GM12878 (cell line): ENCODE results near the gene ADCYAP1R1. TPM values are rescaled to one million over a fixed set of nuclear protein-coding genes. Genes with fewer than 3 reads are reported as not detected.

Experiments used
- ATAC-seq: fragments of 200-7000 bp; cut with Tn5 transposase; 3 replicates; pipeline ENCODE4 v1.9.1; 2020; ENCODE audit warnings: mild to moderate bottlenecking, moderate library complexity
- BruUV-seq: library from RNA; stranded (reverse); fragments of 400-500 nt; replicated peaks from 2 replicates; lab custom pipeline; 2021; lab: Mats Ljungman, UMichigan
- CTCF ChIA-PET: fragments of 300-600 bp; sonication (Branson Sonifier 250); formaldehyde crosslinking; extraction: SDS; loops from one replicate; lab custom pipeline; 2021; ENCODE audit warnings: inconsistent platforms; lab: Yijun Ruan, JAX
- POLR2A ChIA-PET: fragments of 350-600 bp; formaldehyde crosslinking; extraction: SDS; loops from one replicate; lab custom pipeline; 2021; ENCODE audit warnings: inconsistent platforms; lab: Charles Lee
- RAD21 ChIA-PET: fragments of 300-600 bp; sonication (Branson Sonifier 250); formaldehyde crosslinking; loops from one replicate; lab custom pipeline; 2023; ENCODE audit warnings: antibody characterized with exemption; ENCODE audit not compliant: unreplicated experiment; lab: Charles Lee
- SMC1A ChIA-PET: fragments of 300-600 bp; sonication (Branson Sonifier 250); formaldehyde crosslinking; loops from one replicate; lab custom pipeline; 2023; ENCODE audit not compliant: unreplicated experiment, uncharacterized antibody; lab: Charles Lee
- DNase-seq: peaks from one replicate; pipeline ENCODE4 v3.0.0-alpha.2; 2011; ENCODE audit warnings: low read depth, low spot score
- FAIRE-seq: peaks from 3 replicates; lab custom pipeline; 2011; peaks lifted over from hg19 to GRCh38; lab: Jason Lieb, UNC
- H2AFZ ChIP-seq: 2 replicates; pipeline ENCODE4 v1.6.0; 2011; ENCODE audit warnings: low read depth, low read length, control low read depth; ENCODE audit not compliant: control insufficient read depth
- H3K27ac ChIP-seq: 2 replicates; pipeline ENCODE4 v1.5.1; 2011; ENCODE audit warnings: control low read depth; ENCODE audit not compliant: control insufficient read depth, insufficient read depth
- H3K27me3 ChIP-seq, 2 experiments: replicated peaks in 1 of 2; 2 replicates each; pipeline versions ENCODE4 v1.6.0 to v1.6.1; 2011; ENCODE audit warnings: low read length in 1 of 2; ENCODE audit not compliant: control insufficient read depth in 2 of 2, insufficient read depth in 2 of 2
- H3K36me3 ChIP-seq, 2 experiments: 2 replicates each; pipeline ENCODE4 v1.5.1; 2011; ENCODE audit warnings: low read length in 1 of 2; ENCODE audit not compliant: control insufficient read depth in 2 of 2, insufficient read depth in 2 of 2
- H3K4me1 ChIP-seq: 2 replicates; pipeline ENCODE4 v1.6.1; 2011; ENCODE audit warnings: mild to moderate bottlenecking, low read length, moderate library complexity, mixed read lengths; ENCODE audit not compliant: control insufficient read depth, insufficient read depth
- H3K4me2 ChIP-seq: 2 replicates; pipeline ENCODE4 v1.6.0; 2011; ENCODE audit warnings: control low read depth; ENCODE audit not compliant: control insufficient read depth, insufficient read depth
- H3K4me3 ChIP-seq: fragments of 200-600 bp; sonication (generic); 2 replicates; pipeline ENCODE4 v1.5.1; 2016
- H3K79me2 ChIP-seq: 2 replicates; pipeline ENCODE4 v1.6.0; 2011; ENCODE audit warnings: low read length; ENCODE audit not compliant: control insufficient read depth, insufficient read depth
- H3K9ac ChIP-seq: 2 replicates; pipeline ENCODE4 v1.8.0; 2011; ENCODE audit warnings: low read length, control low read depth, mixed read lengths; ENCODE audit not compliant: control insufficient read depth, insufficient read depth
- H3K9me3 ChIP-seq: replicated peaks from 3 replicates; pipeline ENCODE4 v1.5.1; 2011; ENCODE audit warnings: mild to moderate bottlenecking, low read length; ENCODE audit not compliant: control insufficient read depth, insufficient read depth
- H4K20me1 ChIP-seq: 2 replicates; pipeline ENCODE4 v1.6.0; 2011; ENCODE audit not compliant: control insufficient read depth, insufficient read depth
- BHLHE40 ChIP-seq, 2 experiments: fragments of 450-650 bp in 1 of 2; IDR thresholded peaks; 2 replicates each; pipeline ENCODE4 v1.6.1; 2011 to 2017; ENCODE audit warnings: low read depth in 2 of 2, borderline replicate concordance in 1 of 2, improper control_type of control experiment in 1 of 2, low read length in 1 of 2, mild to moderate bottlenecking in 1 of 2
- CBX5 ChIP-seq: sonication (generic); IDR thresholded peaks from 2 replicates; pipeline ENCODE4 v1.6.1; 2016; ENCODE audit warnings: low read depth, moderate library complexity, mild to moderate bottlenecking, inconsistent platforms
- JUND ChIP-seq: IDR thresholded peaks from 2 replicates; pipeline ENCODE4 v1.6.1; 2012; ENCODE audit warnings: low read depth, mild to moderate bottlenecking, low read length, improper control_type of control experiment, moderate library complexity
- MTA3 ChIP-seq: IDR thresholded peaks from 2 replicates; pipeline ENCODE4 v1.6.1; 2012; ENCODE audit warnings: low read length, inconsistent platforms, borderline replicate concordance
- MXI1 ChIP-seq: fragments of 150-350 bp; IDR thresholded peaks from 2 replicates; pipeline ENCODE4 v1.6.1; 2011; ENCODE audit warnings: low read depth, mild to moderate bottlenecking, inconsistent platforms, low read length, improper control_type of control experiment
- NR2C2 ChIP-seq: IDR thresholded peaks from 2 replicates; pipeline ENCODE4 v1.6.1; 2011; ENCODE audit warnings: borderline replicate concordance, low read depth; ENCODE audit not compliant: control insufficient read depth, insufficient read length
- PAX5 ChIP-seq: IDR thresholded peaks from 2 replicates; pipeline ENCODE4 v1.6.1; 2011; ENCODE audit warnings: low read depth, low read length, borderline replicate concordance
- PAX8 ChIP-seq: fragments of 450-650 bp; IDR thresholded peaks from 2 replicates; pipeline ENCODE4 v1.6.1; 2017; ENCODE audit warnings: mild to moderate bottlenecking, moderate library complexity
- PKNOX1 ChIP-seq: fragments of 450-650 bp; IDR thresholded peaks from 2 replicates; pipeline ENCODE4 v1.6.1; 2016; ENCODE audit warnings: mild to moderate bottlenecking
- RUNX3 ChIP-seq: IDR thresholded peaks from 2 replicates; pipeline ENCODE4 v1.6.1; 2012; ENCODE audit warnings: low read length, inconsistent platforms
- SKIL ChIP-seq: fragments of 450-650 bp; IDR thresholded peaks from 2 replicates; pipeline ENCODE4 v1.6.1; 2017; ENCODE audit warnings: mild to moderate bottlenecking, low read depth, inconsistent platforms; ENCODE audit not compliant: poor library complexity, severe bottlenecking
- YY1 ChIP-seq: IDR thresholded peaks from 2 replicates; pipeline ENCODE4 v1.6.1; 2011; ENCODE audit warnings: low read depth, mild to moderate bottlenecking, low read length
- ZBTB33 ChIP-seq: fragments of 450-650 bp; IDR thresholded peaks from 2 replicates; pipeline ENCODE4 v1.6.1; 2017; ENCODE audit warnings: mild to moderate bottlenecking
- ZNF217 ChIP-seq: fragments of 450-650 bp; IDR thresholded peaks from 2 replicates; pipeline ENCODE4 v1.6.1; 2017; ENCODE audit warnings: antibody characterized with exemption, mild to moderate bottlenecking
- WGBS: methylation state at CpG from one replicate; pipeline ENCODE4 v1.1.6; 2016; ENCODE audit warnings: low lambda C conversion rate; ENCODE audit not compliant: insufficient replicate concordance, insufficient coverage; ENCODE audit errors: missing lambda C conversion rate; 5-methylcytosine and 5-hydroxymethylcytosine counted together
- in situ Hi-C: fragments of 300-500 bp; cut with MboI; formaldehyde crosslinking; loops from 9 replicates; pipeline ENCODE4 v1.14.3; 2018; ENCODE audit warnings: mixed read lengths
- intact Hi-C: fragments of 100-400 bp; cut with micrococcal nuclease; formaldehyde crosslinking; loops from one replicate; pipeline ENCODE4 v1.14.2; 2022; ENCODE audit not compliant: unreplicated experiment
- polyA plus RNA-seq, 11 experiments: library from polyadenylated mRNA; depleted of rRNA in 4 of 11; unstranded in 6 of 11; stranded (reverse) in 5 of 11; fragments of >200 nt; fragmentation: Nextera tagmentation in 4 of 11; fragmentation: Illumina TruSeq in 1 of 11; extraction: Ambion mirVana in 4 of 11; extraction: Trizol in 1 of 11; gene quantifications; 1 replicate in 1 of 11; 2 replicates in 10 of 11; pipeline versions ENCODE4 v1.2.1 to v1.2.3, GENCODE V29; 2011 to 2016; ENCODE audit warnings: inconsistent platforms in 2 of 11, missing spikeins in 2 of 11, low read depth in 1 of 11
- total RNA-seq, 4 experiments: library from RNA; depleted of rRNA in 3 of 4; stranded (reverse); fragments of >200 nt in 3 of 4; fragmentation: Illumina TruSeq in 1 of 4; extraction: Trizol in 1 of 4; gene quantifications; 2 replicates each; pipeline versions ENCODE4 v1.2.1 to v1.2.3, GENCODE V29; 2013 to 2021

ADCYAP1R1 gene
- total and polyA plus RNA-seq, 10 of the 15 experiments (the other 5 are each of a cell fraction or from before 2014, with no cell fraction given) = not detected

- DNase-seq (no peak), ATAC-seq (no peak), FAIRE-seq (no peak)
- no peak overlapping the region for H3K9ac ChIP-seq
- 31% methylated on average over 6 of the region's 6 CpGs for WGBS
- TF ChIP-seq ZBTB33 (no peak), PAX8 (no peak), PAX5 (no peak), MTA3 (no peak), RUNX3 (no peak)
- ChIA-PET POLR2A (no interaction called here), CTCF (interaction anchor here (0.9 to 1.1 kb wide), 2 partner anchors 18 to 20 kb away, joined by 3 to 4 read pairs; no protein-coding TSS in a partner anchor), SMC1A (no interaction called here), RAD21 (no interaction called here)
- H3K4me3 ChIP-seq = no peak overlapping the region
- no peaks in the 10 kb centered on the region for H3K4me1 ChIP-seq
- no TSS peak for BruUV-seq
- H3K27me3 ChIP-seq = peaks cover 0 to 3% of the 10 kb centered on the region in 2 experiments; a peak in 1 of 4 replicates
- intact Hi-C loops = no loop called here
- H3K27ac ChIP-seq = no peak overlapping the region
- H3K9me3 ChIP-seq = no peaks in the 10 kb centered on the region
- H2AFZ ChIP-seq = no peak overlapping the region
- in situ Hi-C loops = no loop called here
- no peaks in the 10 kb centered on the region for H3K79me2 ChIP-seq
- H3K36me3 ChIP-seq = no peaks in the 10 kb centered on the region
- H3K4me2 ChIP-seq = no peak overlapping the region
- no peaks in the 10 kb centered on the region for H4K20me1 ChIP-seq
Observed at GRCh38 chr7:31003721-31004120, 48.4 kb upstream of the ADCYAP1R1 start.

GRCh38 chr7:31004393-31004792 lies 47.7 kb upstream of the ADCYAP1R1 start:
- ChIA-PET SMC1A (no interaction called here), CTCF (no interaction called here), POLR2A (no interaction called here), RAD21 (no interaction called here)
- Histone ChIP-seq H3K9me3 (no peaks in the 10 kb centered on the region), H3K4me1 (no peaks in the 10 kb centered on the region), H3K4me3 (no peak overlapping the region), H3K27ac (no peak overlapping the region), H4K20me1 (no peaks in the 10 kb centered on the region), H3K79me2 (no peaks in the 10 kb centered on the region), H2AFZ (no peak overlapping the region), H3K9ac (no peak overlapping the region), H3K27me3 (peaks cover 0 to 3% of the 10 kb centered on the region in 2 experiments; a peak in 1 of 4 replicates), H3K4me2 (no peak overlapping the region), H3K36me3 (no peaks in the 10 kb centered on the region)
- no TSS peak for BruUV-seq
- DNase-seq = no peak
- no peak for FAIRE-seq
- in situ Hi-C loops = no loop called here
- WGBS = 0% methylated on average over 1 of the region's 1 CpG
- intact Hi-C loops = no loop called here
- ATAC-seq = no peak
- TF ChIP-seq SKIL (no peak), JUND (no peak), PKNOX1 (no peak), CBX5 (no peak), ZNF217 (no peak), MXI1 (no peak), BHLHE40 (IDR thresholded peaks at IDR 0.05; ENCODE audit: borderline replicate concordance in 1 of 2, low read depth in 2 of 2, low read length in 1 of 2) (no peak), YY1 (no peak), NR2C2 (no peak)
